DOHH2 (cell line): Measurements from ENCODE around the gene CRACR2A.

Experiments used
- H3F3A ChIP-seq: fragments of 200-600 bp; sonication (generic), shearing (Covaris generic); 2 replicates; pipeline ENCODE4 v1.6.0; 2016; ENCODE audit warnings: antibody characterized with exemption, mild to moderate bottlenecking; ENCODE audit not compliant: control insufficient read depth, insufficient read depth
- H3K27ac ChIP-seq: fragments of 200-600 bp; sonication (generic); 2 replicates; pipeline ENCODE4 v1.5.1; 2014; ENCODE audit warnings: low read depth, mild to moderate bottlenecking, low read length, moderate library complexity
- H3K27me3 ChIP-seq: fragments of 200-600 bp; sonication (generic); 2 replicates; pipeline ENCODE4 v1.6.1; 2014; ENCODE audit warnings: mild to moderate bottlenecking, low read length, mixed read lengths; ENCODE audit not compliant: control insufficient read depth
- H3K36me3 ChIP-seq: fragments of 200-600 bp; sonication (generic); 2 replicates; pipeline ENCODE4 v1.6.1; 2014; ENCODE audit warnings: mild to moderate bottlenecking, low read length, moderate library complexity, mixed read lengths; ENCODE audit not compliant: control insufficient read depth
- H3K4me1 ChIP-seq: fragments of 200-600 bp; sonication (generic); 2 replicates; pipeline ENCODE4 v1.6.1; 2014; ENCODE audit warnings: mild to moderate bottlenecking, low read length, mixed read lengths; ENCODE audit not compliant: control insufficient read depth
- H3K4me2 ChIP-seq: fragments of 200-600 bp; sonication (generic); 2 replicates; pipeline ENCODE4 v1.6.0; 2014; ENCODE audit warnings: mild to moderate bottlenecking, low read length, moderate library complexity
- H3K4me3 ChIP-seq: fragments of 200-600 bp; sonication (generic); 2 replicates; pipeline ENCODE4 v1.5.1; 2014; ENCODE audit warnings: mild to moderate bottlenecking, low read length, mixed read lengths
- H3K79me2 ChIP-seq: fragments of 200-600 bp; sonication (generic); 2 replicates; pipeline ENCODE4 v1.6.1; 2014; ENCODE audit warnings: mild to moderate bottlenecking, low read length, mixed read lengths; ENCODE audit not compliant: control insufficient read depth
- H3K9me2 ChIP-seq: fragments of 200-600 bp; sonication (generic); replicated peaks from 2 replicates; pipeline ENCODE4 v1.6.1; 2014; ENCODE audit warnings: mild to moderate bottlenecking, low read length, mixed read lengths; ENCODE audit not compliant: control insufficient read depth
- H3K9me3 ChIP-seq: fragments of 200-600 bp; sonication (generic); 2 replicates; pipeline ENCODE4 v1.6.1; 2014; ENCODE audit warnings: antibody characterized with exemption, low read length, mixed read lengths; ENCODE audit not compliant: control insufficient read depth, insufficient read depth
- H4K20me1 ChIP-seq: fragments of 200-600 bp; sonication (generic); 2 replicates; pipeline ENCODE4 v1.6.0; 2014; ENCODE audit warnings: low read depth, mild to moderate bottlenecking, antibody characterized with exemption, low read length, moderate library complexity; ENCODE audit not compliant: control insufficient read depth, insufficient read depth
- CTCF ChIP-seq: fragments of 200-600 bp; sonication (generic); IDR thresholded peaks from one replicate; pipeline ENCODE4 v1.5.1; 2014; ENCODE audit warnings: antibody characterized with exemption, mild to moderate bottlenecking, low read depth, low read length; ENCODE audit not compliant: poor library complexity, severe bottlenecking
- EZH2phosphoT487 ChIP-seq: fragments of 200-600 bp; sonication (generic); IDR thresholded peaks from 2 replicates; pipeline ENCODE4 v1.6.1; 2017; ENCODE audit warnings: borderline replicate concordance, mild to moderate bottlenecking, antibody characterized with exemption, low read length, moderate library complexity, mixed read lengths

Gene CRACR2A

GRCh38 chr12:3752096-3752709 lies 706 bp downstream of the CRACR2A start:
- H3K4me1 ChIP-seq = peaks cover 39% of the 10 kb centered on the region
- TF ChIP-seq CTCF = no peak
- no peak for TF ChIP-seq EZH2phosphoT487
- no peaks in the 10 kb centered on the region for H3K9me3 ChIP-seq
- H3K27ac ChIP-seq = peak overlapping the region; percentile 94
- no peaks in the 10 kb centered on the region for H4K20me1 ChIP-seq
- H3F3A ChIP-seq = peaks cover 5% of the 10 kb centered on the region
- H3K9me2 ChIP-seq = no peaks in the 10 kb centered on the region
- H3K79me2 ChIP-seq = peaks cover 65% of the 10 kb centered on the region
- peaks cover 13% of the 10 kb centered on the region for H3K36me3 ChIP-seq
- peak overlapping the region; percentile 100 for H3K4me3 ChIP-seq
- H3K27me3 ChIP-seq = no peaks in the 10 kb centered on the region
- H3K4me2 ChIP-seq = peak overlapping the region; percentile 93

- Histone ChIP-seq H3K4me1 (peaks cover 39% of the 10 kb centered on the region), H3K9me2 (no peaks in the 10 kb centered on the region), H3K36me3 (peaks cover 13% of the 10 kb centered on the region), H3K27ac (peak overlapping the region; percentile 94), H3K4me2 (peak overlapping the region; percentile 93), H3K9me3 (no peaks in the 10 kb centered on the region), H4K20me1 (no peaks in the 10 kb centered on the region), H3F3A (peaks cover 5% of the 10 kb centered on the region), H3K79me2 (peaks cover 73% of the 10 kb centered on the region), H3K27me3 (no peaks in the 10 kb centered on the region), H3K4me3 (peak overlapping the region; percentile 100)
- TF ChIP-seq CTCF = no peak
- TF ChIP-seq EZH2phosphoT487 = no peak
Measured at GRCh38 chr12:3751151-3752095, 1.5 kb downstream of the CRACR2A start.

GRCh38 chr12:3750616-3751015 lies 2.3 kb downstream of the CRACR2A start:
- H3K27me3 ChIP-seq = no peaks in the 10 kb centered on the region
- no peak overlapping the region for H3K4me3 ChIP-seq
- H4K20me1 ChIP-seq = no peaks in the 10 kb centered on the region
- no peaks in the 10 kb centered on the region for H3K9me3 ChIP-seq
- H3K4me1 ChIP-seq = peaks cover 39% of the 10 kb centered on the region
- peaks cover 79% of the 10 kb centered on the region for H3K79me2 ChIP-seq
- H3F3A ChIP-seq = peaks cover 5% of the 10 kb centered on the region
- H3K27ac ChIP-seq = no peak overlapping the region
- TF ChIP-seq CTCF (no peak), EZH2phosphoT487 (no peak)
- H3K4me2 ChIP-seq = peak overlapping the region; percentile 93
- H3K9me2 ChIP-seq = no peaks in the 10 kb centered on the region
- H3K36me3 ChIP-seq = peaks cover 13% of the 10 kb centered on the region
